IPS-NIHi7 (cell line): ENCODE results near the gene GGA1.

Experiments used
- DNase-seq: peaks from one replicate; pipeline ENCODE4 v3.0.0; 2012; ENCODE audit warnings: mixed read lengths; ENCODE audit errors: extremely low spot score

The GGA1 gene

GRCh38 chr22:37630839-37631435 lies 22.3 kb downstream of the GGA1 start:
- DNase-seq: peak; percentile 20

- no peak for DNase-seq
These were observed 23.0 kb downstream of the GGA1 start for GRCh38 chr22:37631448-37632173.

GRCh38 chr22:37632174-37633088 lies 23.8 kb downstream of the GGA1 start:
- peak; percentile 13 for DNase-seq

- no peak for DNase-seq
These were observed 24.5 kb downstream of the GGA1 start for GRCh38 chr22:37633089-37633624.

- peak; percentile 79 for DNase-seq
These were observed 25.2 kb downstream of the GGA1 start for GRCh38 chr22:37633625-37634416.

- no peak for DNase-seq
These were observed 25.8 kb downstream of the GGA1 start for GRCh38 chr22:37634417-37634924.

GRCh38 chr22:37635157-37635556 lies 26.5 kb downstream of the GGA1 start:
- no peak for DNase-seq

GRCh38 chr22:37636186-37636948 lies 27.7 kb downstream of the GGA1 start:
- DNase-seq: peak; percentile 27

- no peak for DNase-seq
These were observed 28.3 kb downstream of the GGA1 start for GRCh38 chr22:37636949-37637273.

GRCh38 chr22:37638391-37639069 lies 29.9 kb downstream of the GGA1 start:
- peak; percentile 22 for DNase-seq

- DNase-seq: peak; percentile 85
These were observed 30.6 kb downstream of the GGA1 start, which contains the start of gene SH3BP1 for GRCh38 chr22:37639070-37639760. TSS of gene SH3BP1 (plus strand) at chr22:37639669. CDS start at chr22:37639788, 119 bp downstream.

GRCh38 chr22:37639771-37640590 lies 31.3 kb downstream of the GGA1 start:
- peak; percentile 70 for DNase-seq

- DNase-seq: no peak
These were observed 32.2 kb downstream of the GGA1 start for GRCh38 chr22:37640591-37641560.

- DNase-seq: no peak
These were observed 32.9 kb downstream of the GGA1 start for GRCh38 chr22:37641561-37641949.

- DNase-seq: peak; percentile 88
These were observed 34.7 kb downstream of the GGA1 start for GRCh38 chr22:37643225-37643847.

GRCh38 chr22:37647317-37647716 lies 38.7 kb downstream of the GGA1 start:
- no peak for DNase-seq

GRCh38 chr22:37647928-37648327 lies 39.3 kb downstream of the GGA1 start:
- DNase-seq: no peak
